Tongue (tissue), 2 donors: ENCODE results near the gene ARID1B. TPM values are rescaled to one million over a fixed set of nuclear protein-coding genes. Genes with fewer than 3 reads are reported as not detected.

ENCODE experiments used
- DNase-seq: peaks from one replicate; pipeline ENCODE4 v3.0.0-alpha.2; 2015
- total RNA-seq: library from RNA; depleted of rRNA; stranded (reverse); fragments of >200 nt; gene quantifications from one replicate; pipeline ENCODE4 v1.2.3, GENCODE V29; 2014

The ARID1B gene
- total RNA-seq, 1 donor from 2014 or later = 143 TPM

DNA sequence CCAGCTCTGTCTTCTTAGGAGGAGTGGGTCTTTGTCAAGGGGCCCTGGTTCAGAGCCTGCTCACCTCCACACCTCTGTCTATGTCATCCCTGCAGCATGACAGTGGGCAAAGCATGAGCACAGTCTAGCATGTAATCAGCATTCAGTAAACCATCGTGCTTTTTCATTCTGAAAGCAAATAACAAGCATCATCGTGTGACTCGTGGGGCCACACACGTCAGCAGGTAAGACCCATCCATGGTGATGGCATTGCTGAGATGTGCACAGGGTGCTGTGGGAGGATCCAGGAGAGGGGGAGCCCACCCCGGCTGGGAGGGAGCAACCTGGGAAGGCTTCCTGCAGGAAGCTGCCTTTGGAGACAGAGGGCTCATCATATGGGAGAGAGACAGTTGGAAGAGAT, 439.4 kb downstream of the ARID1B start:
- DNase-seq = no peak

DNA sequence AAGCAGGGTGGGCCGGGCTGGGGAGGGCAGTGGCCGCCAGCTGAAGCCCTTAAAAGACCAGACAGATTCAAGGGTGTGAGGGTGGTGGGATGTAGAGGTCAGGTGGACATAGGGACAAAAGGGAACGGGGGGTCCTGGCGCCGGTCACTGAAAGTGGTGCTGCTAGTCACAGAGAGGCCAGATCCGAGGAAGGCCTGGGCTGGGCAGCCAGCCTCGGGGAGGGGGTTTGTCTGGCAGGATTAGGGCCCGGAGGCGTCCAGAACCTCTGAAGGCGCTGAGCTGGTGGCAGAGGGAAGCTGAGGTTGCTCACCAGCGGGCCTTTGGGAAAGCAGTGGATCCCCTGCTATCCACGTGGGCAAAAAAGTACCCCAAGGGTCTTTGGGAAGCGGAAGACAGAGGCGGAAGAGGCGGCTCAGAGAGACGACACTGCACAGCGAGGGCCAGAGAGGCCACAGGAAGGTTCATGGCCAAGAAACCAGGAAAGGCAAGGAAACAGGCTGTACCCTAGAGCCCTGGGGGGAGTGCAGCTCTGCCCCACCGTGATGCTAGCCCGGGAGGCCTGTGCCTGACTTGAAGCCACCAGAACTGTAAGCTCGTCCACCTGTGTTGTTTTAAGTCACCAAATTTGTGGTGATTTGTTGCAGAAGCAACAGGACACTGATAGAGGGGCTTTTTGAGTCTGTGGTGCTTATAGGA, 440.2 kb downstream of the ARID1B start:
- no peak for DNase-seq

- DNase-seq = no peak
Measured at GRCh38 chr6:157217894-157218370, 440.8 kb downstream of the ARID1B start.

DNA sequence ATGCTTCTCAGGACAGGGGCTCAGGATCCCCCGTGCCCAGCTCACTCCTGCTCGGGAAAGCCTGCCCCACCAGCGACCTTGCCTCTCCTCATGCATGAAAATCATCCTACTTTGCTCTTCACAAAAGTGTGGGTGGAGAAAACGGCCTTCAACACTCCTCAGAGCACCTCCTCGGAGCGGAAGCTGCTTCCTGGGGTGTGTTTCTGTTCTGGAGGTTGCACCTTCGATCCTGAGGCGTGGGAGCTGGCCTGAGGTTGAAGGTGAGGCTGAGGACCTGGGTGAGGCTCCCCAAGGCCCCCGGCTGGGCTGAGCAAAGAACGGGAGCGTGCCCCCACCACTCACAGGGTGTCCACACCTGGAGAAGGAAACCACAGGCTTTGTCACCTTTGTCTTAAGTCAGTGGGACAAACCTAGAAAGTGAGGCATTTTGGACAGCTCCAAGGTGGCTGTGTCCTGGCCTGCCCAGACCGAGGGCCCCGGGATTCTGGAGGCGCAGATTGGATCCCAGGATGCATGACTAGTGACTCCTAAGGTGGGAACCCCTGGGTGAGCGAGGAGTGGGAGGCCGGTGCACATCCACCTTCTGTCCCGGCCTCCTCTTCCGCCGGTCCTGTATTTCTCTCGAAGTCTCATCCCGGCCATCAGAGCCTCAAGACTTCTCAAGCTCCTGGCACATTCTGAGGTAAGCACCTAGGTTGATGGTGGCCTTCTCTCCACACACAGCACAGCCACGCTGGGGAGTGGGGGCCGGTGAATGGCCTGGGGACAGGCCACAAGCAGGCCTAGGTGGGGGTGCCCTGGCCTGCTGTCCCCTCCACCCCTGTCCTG, 441.4 kb downstream of the ARID1B start:
- DNase-seq = no peak

DNA sequence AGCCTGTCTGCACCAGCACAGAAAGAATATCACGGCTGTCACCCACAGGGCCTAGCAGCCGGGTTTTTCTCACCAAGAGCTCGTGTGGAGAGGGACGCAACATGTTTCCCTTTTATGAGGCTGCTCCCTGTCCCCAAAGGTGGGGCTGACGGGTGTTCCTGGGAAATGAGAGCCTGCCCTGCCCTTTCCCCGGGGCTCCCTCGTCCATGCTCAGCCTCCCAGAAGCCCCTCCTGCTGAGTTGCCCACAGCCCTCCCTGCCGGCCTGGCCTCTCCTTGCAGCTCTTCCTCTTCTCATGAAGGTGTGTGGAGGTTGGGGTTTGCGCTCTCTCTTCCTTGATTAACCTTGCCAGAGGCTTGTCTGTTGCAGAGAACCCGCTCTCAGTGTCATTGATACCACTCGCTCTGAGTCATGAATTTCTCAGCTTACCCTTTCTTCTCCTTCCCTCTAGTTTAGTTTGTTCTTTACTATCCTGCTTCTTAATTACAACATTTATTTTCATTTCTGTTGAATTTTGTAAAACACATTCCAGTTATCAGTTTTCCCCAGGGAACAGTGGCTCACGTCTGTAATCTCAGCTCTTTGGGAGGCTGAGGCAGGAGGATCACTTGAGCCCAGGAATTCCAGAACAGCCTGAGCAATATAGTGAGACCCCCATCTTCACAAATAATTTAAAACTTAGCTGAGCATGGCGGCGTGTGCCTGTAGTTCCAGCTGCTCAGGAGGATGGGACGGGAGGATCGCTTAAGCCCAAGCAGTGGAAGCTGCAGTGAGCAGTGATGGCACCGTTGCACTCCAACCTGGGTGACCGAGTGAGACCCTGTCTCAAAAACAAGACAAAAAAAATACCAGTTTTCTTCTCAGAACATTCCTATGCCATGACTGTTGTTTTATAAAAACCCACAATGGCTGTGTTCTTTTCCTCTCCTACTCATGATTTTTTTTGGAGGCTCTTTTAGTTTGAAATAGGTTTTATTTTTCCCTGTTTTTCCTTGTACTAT, 442.3 kb downstream of the ARID1B start:
- no peak for DNase-seq

DNA sequence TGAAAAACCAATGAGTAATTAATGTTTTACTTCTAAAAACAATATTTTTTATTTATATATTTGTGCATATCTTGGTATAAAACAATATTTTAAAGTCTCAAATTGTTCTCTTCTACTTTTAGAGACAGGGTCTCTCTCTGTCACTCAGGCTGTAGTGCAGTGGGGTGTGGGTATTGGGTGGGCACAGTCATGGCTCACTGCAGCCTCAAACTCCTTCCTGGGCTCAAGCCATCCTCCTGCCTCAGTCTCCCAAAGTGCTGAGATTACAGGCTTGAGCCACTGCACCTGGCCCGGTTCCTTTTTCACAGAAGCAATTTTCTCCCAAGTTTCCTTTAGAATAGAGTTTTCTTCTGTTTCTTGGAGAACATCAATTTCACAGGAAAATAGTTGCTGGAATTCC, 443.3 kb downstream of the ARID1B start:
- no peak for DNase-seq

DNA sequence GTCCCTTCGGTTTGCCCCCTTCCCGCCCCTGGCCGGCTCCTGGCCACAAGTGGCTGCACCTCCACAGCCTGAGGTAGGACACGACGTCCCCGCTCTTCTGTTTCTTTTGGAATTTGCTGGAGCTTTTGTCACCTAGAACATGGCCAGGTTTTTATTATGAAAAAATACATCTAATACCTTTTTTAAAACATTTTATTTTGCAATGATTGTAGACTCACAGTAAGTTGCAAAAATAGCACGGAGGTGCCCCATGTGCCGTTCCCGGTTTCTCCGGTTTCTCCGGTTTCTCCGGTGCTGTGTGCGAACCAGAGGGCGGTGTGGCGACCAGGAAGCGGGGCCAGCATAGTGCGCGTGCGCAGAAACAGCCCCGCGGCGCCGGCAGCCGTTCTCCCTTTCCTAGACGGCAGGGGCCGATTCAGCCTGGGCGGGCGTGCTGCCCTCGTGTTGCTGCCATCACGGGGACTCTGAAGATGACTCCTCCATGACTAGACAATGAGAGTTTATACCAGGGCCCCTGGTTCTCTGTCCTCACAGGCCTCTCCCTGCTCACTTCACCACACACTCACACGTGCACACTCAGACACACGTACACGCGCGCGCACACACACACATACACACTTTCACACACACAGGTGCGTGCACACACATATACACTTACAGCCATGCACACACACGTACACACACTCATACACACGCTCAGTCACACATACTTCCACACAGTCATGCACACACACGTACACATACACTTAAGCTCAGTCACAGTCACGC, 444.1 kb downstream of the ARID1B start:
- DNase-seq = peak; percentile 88

GRCh38 chr6:157221817-157222175, 444.6 kb downstream of the ARID1B start:
- DNase-seq = no peak

DNA sequence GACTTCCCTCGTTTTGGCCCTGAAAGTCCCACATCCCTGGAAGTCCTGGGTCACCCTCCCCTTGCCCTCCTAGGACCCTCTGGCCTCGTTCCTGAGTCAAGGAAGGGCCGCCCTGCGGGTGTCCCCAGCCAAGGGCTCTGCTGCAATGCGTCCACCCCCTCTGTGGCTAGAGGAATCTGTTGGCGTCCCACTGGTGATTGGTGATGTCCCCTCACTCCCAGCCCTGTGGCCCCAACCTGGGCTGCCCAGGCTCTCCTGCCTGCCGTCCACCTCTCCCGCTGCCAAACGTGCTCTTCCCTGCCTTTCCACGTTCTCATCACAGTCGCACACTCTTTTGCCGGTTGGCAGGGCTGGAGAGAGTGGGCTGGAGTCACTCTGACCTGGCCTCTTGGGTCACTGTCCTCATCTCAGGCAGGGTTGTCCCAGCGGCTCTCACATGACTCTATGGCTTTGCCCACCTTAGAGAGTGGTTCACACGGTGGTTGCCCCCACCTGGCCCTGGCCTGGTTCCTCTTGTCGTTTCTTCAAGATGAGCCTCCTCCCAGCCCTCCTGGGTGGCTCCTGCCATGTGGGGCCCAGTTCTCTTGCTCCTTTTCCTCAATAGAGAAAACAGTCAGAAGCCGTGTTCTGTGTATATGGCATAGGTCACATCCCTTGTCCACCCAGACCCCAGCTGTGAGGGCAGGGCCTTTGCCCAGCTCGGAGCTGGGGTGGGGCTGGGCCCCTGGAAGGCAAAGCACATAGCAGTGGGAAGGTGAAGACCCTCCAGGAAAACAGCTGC, 445.2 kb downstream of the ARID1B start:
- no peak for DNase-seq

DNA sequence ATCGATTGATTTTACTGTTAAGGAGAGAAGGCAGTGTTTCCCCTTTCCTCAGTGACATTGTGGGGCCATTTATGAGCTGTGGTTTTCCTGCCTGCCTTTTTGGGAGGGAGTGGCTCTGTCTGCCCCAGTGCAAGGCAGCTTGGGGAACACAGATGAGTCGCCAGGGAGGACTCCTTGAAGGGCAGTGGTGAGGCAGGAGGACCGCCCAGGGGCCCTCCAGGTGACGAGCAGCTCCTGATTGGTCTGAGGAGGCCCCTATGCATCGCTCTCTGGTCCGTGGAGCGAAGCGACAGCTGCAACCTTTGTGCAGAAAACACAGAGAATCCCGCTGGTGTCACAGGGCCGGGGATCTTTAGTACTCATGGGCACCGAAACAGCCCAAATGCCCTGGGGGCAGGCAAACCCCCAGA, 445.8 kb downstream of the ARID1B start:
- DNase-seq = no peak

GRCh38 chr6:157223511-157223910, 446.3 kb downstream of the ARID1B start:
- no peak for DNase-seq

GRCh38 chr6:157224178-157224950, 447.2 kb downstream of the ARID1B start:
- DNase-seq = no peak

DNA sequence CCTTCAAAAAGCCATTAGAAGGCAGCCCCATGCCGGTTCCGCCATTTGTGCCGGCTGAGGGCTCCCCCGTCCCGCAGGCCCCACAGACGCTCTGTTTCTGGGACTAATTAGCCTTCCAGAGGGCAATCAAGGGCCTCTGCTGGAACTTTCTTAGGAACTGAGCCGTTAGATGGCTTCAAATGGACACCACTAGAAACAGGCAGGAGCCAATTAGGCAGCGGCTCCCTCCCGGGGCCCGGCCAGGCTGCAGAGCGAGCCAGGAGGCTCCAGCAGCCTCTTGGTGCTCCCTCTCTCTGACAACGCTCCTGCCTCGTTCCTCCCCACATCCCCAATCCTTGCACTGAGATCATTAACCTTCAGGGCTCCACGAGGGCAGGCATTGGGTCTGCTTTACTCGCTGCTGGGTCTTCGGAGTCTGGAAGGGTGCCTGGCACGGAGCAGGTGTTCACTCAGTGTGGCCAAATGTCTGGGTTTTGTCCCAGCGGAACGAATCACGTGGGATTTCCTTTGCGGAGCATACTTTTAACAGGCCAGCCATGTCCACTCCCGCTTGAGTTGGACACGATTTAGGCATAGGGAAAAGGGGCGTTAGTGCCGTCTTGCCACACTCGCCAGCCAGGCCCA, 447.9 kb downstream of the ARID1B start:
- no peak for DNase-seq

- no peak for DNase-seq
Measured at GRCh38 chr6:157225575-157225995, 448.4 kb downstream of the ARID1B start.

DNA sequence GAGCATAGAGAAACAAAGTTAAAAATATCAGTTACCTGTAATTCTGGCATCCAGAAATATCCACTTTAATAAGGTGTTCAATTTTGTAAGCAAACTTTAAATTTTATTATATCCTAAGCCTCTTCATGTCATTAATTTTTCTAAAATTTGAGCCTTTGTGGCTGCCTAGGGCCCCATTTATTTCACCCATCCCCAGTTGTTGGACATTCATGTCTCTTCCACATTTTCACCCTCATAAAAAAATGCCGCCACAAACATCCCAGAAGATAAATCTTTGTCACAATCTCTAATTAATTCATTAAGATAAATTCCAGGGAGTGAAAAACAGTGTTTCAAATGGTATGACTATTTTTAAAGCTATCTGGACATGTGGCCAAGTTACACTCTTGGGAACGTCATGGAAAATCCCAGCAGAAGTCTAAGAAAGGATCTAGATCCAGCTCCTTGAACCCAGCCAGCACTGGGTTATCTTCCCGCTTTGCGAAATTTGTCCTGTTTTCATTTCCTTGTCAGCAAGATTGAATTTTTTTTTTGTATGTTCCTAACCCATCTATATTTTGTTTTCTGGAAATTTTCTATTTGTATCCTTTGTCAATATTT, 448.9 kb downstream of the ARID1B start:
- DNase-seq = no peak

GRCh38 chr6:157226761-157227160, 449.6 kb downstream of the ARID1B start:
- DNase-seq = no peak

DNA sequence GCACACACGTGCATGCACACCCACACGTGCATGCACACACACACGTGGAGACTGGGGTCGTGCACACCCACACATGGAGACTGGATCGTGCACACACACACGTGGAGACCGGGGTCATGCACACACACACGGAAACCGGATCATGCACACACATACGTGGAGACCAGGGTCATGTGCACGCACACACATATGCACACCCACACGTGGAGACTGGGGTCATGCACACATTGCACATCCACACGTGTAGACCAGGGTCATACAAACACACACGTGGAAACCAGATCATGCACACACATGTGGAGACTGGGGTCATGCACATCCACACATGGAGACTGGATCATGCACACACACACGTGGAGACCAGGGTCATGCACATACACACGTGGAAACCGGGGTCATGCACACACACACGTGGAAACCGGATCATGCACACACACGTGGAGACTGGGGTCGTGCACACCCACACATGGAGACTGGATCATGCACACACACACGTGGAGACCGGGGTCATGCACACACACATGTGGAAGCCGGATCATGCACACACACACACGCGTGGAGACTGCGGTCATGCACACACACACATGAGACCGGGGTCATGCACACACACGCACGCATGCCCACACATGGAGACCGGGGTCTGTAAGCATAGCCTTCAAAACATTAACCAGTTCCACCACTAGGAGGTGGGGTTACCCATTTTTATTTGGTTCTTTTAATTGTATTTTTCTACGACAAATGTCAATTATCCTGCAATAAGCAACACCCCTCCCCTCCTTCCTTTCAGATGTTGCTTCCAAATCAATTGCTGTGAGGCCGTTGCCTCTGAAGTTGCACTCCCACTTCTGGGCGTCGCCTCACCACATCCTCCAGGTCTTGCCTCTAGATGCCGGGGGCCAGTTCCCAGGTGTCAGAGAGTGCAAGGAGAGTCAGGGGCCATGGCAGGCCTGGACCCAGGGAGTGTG, 450.3 kb downstream of the ARID1B start:
- no peak for DNase-seq
